NCI-H2227 (cell line): ENCODE results near the gene CAPN12.

Experiments
- DNase-seq: peaks from one replicate; lab custom pipeline; 2025; ENCODE audit not compliant: unreplicated experiment; lab: John Stamatoyannopoulos, UW

The CAPN12 gene

GRCh38 chr19:38710928-38711725 lies 33.1 kb downstream of the CAPN12 start:
- DNase-seq, result no peak

DNA sequence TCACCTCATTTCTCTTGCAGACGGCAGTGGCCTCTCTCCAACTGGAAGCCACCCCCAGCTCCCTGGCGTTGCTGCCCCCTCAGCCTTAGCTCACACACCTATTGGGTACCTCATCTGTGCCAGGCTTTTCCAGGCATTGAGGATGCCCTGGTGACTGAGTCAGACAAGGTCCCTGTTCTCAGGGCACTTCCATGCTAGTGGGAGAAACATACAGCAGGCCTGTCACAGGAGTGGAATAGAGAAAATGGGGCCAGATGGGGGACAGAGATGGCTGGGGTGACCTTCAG lies 33.9 kb downstream of the CAPN12 start:
- DNase-seq, result no peak

DNA sequence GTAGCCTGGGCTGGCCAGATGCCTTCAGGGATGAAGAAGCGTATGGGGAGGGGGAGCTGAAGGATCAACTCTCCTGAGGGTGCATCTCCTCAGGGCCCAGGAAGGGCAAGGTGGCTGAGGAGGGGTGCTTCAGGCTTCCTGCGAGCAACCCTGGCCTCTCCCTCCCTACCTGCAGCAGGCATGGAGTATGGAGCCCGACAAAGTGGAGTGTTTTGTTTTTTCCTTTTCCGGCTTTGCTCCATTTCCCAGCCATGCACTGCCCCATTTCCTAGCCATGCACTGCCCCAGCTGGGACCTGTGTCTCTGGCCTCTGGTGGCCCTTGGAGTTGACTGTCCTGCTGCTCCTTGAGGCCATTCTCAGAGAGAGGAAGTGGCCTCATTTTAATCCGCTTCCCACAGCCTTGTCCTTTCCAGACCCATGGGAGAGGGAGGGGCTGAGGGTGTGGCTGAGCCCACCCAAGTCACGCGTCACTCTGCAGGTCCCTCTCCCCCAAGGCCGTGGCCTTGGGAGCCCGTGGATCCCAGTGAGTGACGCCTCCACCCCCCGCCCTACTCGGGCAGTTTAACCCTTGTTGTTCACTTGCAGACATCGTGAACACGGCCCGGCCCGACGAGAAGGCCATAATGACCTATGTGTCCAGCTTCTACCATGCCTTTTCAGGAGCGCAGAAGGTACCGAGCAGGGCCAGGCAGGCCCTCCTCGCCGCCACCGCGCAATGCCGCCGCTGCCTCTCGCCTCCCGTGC lies 34.4 kb downstream of the CAPN12 start:
- no peak for DNase-seq

DNA sequence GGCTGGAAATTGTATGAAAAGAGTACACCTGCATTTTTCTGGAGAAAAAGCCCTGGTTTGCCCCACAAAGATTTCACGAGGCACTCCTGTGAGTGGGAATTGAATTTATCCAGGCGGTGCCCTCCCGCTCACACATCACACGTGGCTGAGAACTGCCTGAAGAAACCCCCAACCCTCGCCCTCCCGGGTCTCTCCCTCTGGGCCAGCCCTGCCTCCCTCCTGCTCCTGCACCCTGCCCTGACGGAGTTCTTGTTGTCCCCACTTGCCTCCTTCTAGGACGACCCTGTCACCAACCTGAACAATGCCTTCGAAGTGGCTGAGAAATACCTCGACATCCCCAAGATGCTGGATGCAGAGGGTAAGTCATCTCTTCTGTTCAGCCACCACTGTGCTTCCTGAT lies 35.2 kb downstream of the CAPN12 start:
- no peak for DNase-seq

GRCh38 chr19:38708413-38709024 lies 35.8 kb downstream of the CAPN12 start:
- DNase-seq, result no peak

DNA sequence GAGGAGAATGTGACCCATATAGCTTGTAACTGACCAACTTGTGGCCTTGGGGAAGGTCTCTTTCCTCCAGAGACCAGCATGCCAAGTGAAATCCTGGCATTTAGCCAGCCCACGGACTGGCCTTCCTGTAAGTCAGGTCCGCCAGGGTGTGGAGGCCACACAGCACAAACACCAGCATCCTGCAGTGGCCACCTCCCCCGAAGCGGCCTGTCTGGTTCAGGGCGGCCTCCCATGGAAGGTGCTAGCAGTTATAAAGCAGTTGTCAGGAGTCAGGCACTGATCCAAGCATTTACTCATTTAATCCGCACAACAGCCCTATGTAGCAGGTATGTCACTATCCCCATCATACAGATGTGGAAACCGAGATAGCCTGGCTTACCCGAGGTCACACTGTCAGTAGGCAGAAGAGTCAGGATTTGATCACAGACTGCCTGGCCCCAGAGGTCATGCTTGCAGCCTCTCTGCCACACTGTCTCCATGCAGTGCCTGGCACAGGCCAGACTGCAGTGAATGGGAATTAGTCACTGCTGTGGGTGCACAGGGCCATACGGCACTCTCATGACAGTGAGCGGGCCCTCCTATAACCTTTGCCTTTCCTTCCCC lies 36.7 kb downstream of the CAPN12 start:
- DNase-seq, result no peak

- no peak for DNase-seq
Measured at GRCh38 chr19:38706792-38707511, 37.3 kb downstream of the CAPN12 start.

DNA sequence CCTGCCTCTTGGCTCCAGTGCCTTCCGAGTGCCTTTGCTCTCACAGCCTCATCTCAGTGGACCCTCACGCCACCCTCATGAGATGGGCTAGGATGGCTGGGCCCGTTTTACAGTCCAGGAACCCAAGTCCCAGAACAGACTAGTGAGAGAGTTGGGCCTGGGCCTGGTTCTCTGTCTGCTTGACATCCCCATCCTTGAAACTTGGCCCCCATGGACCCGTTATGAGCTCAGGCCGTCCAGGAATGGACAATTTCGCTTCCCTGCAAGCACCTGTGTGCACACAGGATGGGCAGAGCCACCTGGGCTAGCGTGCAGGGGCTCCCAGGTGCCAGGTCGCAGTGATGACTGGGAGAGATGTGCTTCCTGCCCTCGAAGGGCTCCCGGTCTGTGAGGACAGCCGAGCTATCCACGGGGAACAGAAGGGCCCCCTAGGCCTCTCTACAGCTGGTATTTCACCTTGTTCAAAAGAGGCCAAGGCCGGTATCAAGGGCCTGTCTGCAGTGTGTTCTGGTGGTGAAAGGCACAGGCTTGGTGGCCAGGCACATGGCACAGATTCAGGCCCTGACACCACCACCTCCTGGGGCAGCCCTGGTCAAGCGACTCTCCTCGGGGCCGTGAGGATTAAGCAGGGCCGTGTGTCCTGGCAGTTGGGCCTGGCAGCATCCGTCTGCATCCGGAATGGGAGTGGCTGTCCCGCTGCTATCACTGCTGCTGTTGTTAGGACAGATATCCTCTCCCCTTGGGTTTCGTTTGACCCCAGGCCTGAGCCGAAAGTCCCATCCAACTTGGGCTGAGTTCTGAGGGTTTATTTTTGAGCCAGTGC lies 38.9 kb downstream of the CAPN12 start:
- DNase-seq, result no peak

DNA sequence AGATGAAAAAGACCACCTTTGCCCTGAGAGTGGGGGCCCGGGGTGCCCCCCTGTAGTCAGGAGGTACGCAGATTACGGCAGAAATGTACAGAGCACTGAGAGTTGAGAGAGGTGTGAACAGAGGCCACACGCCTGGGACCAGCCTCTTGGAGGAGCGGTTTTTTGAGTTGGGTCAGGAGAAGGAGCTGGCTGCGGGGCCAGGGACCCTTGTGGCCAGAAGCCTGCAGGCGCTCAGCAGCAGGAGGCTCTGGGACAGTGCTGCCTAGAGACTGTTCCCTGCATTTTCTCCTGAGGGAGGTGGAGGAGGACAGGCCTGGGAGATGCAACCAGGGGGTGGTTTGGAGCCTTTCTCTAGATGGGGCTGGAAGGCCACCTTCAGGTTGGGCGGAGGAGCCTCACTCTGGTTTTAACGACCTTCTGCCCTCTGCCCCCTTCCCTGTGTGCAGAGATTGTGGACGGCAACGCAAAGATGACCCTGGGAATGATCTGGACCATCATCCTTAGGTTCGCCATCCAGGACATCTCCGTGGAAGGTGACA lies 39.7 kb downstream of the CAPN12 start:
- no peak for DNase-seq

DNA sequence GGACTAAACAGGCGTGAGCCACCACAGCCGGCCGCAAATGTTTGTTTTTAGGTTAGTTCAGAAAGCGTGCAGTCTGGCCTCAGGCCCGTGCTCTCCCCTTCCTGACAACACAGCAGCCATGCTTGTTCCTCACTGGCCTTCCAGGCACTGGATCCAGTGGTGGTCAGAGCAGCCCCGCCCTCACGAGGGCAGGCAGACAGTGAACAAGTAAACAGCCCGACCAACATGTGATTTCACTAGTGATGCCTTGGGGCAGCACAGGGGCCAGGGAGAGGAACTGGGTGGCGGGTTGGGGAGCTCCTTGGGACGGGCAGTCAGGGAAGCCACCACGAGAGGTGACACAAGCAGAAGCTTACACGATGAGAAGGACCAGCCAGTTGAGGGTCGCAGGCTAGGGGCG lies 40.8 kb downstream of the CAPN12 start:
- no peak for DNase-seq

DNA sequence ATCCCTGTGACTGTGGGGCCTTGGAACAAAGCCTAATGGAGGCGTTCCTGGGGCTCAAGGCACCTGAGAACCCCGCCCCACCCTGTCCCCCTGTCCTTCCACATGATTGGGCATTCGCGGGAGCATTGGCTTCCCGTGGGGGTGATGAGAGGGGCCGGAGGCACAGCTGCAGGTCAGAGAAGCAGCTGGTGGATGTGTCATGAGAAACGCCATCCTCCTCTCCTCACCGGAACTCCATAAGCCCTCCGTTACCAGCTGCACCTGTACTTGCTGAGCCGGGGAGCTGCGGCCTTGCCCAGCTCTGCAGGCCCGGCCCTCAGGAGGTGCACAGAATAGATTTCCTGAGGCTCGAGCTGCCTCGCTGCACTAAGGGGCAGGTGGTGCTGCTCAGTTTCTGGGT lies 42.0 kb downstream of the CAPN12 start:
- DNase-seq, result no peak

- DNase-seq, result no peak
Measured at GRCh38 chr19:38701455-38702063, 42.7 kb downstream of the CAPN12 start.

DNA sequence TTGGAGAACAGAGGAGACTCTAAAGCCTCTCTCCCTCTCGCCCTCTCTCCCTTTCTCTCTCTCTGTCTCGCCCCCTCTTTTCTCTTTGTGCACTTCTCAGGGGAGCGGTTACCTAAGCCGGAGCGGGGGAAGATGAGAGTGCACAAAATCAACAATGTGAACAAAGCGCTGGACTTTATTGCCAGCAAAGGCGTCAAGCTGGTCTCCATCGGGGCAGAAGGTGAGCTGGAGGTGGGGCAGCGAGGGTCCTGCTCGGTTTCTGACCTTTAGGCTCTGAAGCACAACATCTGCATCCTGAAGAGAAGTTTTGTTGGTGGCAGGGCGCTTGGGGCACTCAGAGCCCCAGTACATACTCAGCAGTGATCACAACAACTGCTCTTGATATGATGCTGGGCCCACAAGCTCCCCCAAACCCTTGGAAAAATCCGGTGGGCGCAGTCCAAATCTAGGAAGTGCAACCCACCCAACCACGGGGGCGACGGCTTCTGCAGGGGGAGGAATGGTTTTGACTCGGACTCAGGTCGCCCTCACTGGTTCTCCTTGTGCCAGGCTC lies 43.3 kb downstream of the CAPN12 start:
- DNase-seq, result no peak

DNA sequence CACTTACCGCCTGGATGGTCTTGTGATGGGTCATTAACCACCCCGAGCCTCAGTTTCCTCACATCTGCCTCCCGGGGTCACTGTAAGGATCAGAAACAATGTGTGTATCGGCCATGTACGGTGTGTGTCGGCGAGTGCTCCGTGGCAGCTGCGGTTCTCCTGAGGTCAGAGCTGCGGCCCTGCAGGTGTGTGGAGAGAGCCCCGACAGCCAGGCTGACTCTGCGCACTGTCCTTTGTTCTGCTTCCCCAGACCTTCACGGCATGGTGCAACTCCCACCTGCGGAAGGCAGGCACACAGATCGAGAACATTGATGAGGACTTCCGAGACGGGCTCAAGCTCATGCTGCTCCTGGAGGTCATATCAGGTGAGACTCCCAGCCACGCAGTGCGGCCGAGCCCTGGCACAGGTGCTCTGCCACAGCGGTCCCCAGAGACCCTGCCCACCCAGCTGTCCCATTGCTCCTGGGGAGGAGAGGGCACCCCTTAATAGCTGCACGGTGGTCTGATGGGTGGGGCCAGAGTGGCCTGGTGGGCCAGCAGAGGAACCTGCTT lies 43.8 kb downstream of the CAPN12 start:
- DNase-seq, result no peak

- no peak for DNase-seq
Measured at GRCh38 chr19:38699647-38700349, 44.5 kb downstream of the CAPN12 start.

DNA sequence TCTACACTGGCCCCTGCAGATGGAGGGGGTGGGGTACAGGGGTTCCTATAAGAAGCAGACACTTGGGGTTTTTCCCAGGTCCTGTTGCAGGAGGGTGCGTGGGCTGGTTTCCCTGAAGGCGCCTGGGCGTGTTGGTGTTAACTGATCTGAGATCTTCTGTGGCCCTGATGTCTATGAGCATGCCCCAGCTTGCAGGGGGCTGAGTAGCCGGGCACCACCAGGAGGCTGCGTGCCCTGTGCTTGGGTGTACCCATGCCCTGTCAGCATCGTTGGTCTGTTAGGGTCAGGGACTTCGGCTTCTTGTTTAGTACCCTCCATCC lies 45.3 kb downstream of the CAPN12 start:
- DNase-seq, result no peak

GRCh38 chr19:38698225-38699026 lies 45.8 kb downstream of the CAPN12 start:
- no peak for DNase-seq

GRCh38 chr19:38697641-38698071 lies 46.6 kb downstream of the CAPN12 start:
- no peak for DNase-seq
